HG02610 (cell line): ENCODE measurements around the gene RGS10.
"Not testable (repeated sequence)": the region's sequence is repeated elsewhere in the genome, so short reads cannot be mapped to it uniquely, and the experiment has no call there.

ENCODE experiments used
- ATAC-seq: cut with Tn5 transposase; IDR thresholded peaks from one replicate; pipeline ENCODE4 v1.9.1; 2021; ENCODE audit warnings: mild to moderate bottlenecking, moderate library complexity; ENCODE audit not compliant: unreplicated experiment

RGS10 gene

DNA sequence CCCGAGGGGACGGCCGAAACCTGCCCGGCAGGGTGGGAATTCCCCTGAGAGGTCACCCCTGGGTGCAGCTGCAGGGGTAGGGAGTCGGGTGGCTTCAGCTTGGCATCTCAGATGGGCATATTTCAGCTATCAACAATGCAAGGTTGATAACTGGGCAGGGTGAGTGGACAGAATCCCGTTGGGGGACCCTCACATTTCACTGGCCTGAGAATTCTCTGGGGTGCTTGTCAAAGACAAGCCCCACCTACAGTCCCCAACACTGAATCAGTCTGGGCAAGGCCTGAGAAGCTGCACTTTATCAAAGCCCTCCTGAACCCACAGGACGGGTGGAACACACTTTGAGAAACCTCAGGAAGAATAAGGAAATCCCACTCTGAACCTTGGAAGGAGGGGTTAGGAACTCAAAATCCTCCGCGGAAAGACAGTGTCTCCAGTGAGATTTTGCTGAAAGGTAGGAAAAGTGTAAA is 3.1 kb downstream of the RGS10 start:
- no peak for ATAC-seq

DNA sequence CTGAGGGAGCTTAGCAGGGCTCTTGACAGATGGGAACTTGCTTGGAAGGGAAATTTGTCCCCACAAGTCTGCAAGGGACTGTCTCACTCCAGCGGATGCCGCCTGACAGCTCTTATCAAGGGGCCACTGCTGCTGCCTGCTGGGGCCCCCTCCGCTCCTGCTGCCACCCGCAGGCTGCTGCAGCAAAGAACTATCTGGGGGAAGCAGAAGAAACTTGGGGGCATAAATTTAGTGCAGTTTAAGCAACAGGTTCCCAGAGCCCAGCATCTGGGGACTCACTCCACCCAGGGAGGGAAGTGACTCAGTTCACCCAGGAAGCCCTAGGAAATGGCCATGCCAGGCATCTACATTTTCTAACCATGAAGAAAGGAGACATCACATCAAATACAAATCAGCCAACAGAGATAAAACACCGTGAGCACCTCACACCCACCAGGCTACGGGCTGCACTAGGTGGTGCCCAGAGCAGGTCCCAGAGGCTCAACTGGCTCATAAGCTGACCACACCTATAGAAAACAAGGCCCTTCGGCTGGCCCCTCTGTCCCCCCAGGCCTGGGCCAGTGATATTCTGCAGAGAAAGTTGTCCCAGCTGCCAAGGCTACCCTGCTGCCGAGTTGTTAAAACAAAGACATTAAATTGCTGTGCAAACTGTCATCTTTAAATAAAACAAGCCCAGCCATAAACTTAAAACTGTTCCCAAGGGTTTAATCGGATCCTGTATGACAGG is 3.7 kb downstream of the RGS10 start:
- no peak for ATAC-seq

DNA sequence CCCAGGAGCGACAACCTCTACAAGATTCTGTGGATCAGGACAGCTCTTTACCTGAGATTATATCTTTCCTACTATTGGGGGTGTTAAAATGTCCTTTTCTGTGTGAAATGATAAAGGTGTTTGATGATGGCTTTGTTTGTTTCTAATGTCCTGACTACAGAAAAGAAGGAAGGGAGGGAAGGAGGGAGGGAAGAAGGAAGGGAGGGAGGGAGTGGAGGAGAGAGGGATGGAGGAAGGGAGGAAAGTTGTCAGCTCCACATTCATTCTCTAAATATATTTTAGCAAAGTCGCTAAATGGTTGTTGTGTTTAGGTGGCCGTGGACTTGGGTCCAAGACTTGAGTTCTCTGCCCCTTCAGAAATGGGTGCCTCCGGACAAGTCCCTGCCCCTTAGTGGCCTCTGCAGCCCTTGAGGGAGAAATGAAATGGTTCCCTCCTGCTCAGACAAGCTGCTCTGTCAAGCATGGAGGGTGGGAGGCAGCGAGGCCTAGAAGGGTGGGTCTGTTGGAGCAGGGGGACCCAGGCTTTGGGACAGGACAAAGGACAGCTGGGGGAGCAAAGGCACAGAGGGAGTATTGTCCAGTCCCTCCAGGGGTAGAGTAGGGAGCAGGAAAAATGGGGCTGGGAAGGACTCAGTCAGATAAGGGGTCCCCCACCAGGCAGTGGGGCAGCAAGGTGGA is 4.4 kb downstream of the RGS10 start:
- ATAC-seq = no peak

DNA sequence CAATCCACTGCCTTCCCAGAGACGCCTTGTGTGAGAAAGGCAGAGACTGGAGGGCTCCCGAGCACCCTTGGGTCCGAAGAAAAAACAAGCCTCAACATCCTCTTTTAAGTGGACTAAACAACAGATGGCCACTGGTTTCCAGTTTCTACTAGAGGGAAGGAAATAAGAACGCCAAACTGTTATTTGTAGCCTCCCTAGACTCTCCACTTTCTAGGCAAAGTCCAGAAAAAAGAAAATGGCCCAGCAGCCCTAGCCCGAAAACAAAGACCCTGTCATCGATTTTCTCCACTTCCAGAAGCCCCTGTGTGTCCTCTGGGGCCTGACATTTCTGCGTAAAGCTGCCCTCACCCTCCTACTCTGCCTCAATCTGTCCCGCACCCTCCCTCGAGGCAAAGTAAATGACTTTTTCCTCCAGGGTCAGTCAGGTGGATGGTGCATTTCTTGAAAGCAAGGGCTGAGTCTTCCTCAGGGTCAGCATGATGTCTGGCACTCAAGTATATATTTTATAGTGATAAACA is 6.0 kb downstream of the RGS10 start:
- ATAC-seq = no peak

DNA sequence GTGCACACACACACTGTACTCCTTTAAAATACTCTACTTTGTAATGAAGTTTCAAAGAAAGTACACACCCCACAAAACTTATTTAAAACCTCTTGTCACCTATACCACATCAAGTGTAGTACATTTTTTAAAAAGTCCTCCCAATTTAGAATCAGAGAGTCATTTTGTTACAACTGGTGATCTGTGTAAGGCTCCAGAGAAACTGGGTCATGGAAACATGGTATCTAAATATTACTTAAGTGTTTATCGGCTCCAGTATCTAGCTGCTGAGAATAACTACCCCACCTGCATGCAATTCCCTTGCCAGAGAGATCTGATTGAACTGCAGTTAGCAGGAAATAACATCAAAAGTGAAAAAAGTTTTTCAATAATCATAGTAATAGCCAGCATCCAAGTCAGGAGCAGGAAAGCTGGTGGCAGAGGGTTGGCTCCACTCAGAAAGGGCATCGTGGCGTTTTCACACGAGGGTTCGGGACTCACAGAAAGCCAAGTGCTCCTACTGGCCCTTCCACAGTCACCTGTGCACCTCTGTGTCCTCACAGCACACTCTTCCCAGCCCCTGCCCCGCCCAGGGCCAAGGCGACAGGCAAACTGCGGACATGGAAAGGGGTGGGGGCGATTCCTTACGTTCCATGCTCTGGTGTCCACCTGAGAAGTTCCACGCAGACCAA is 6.5 kb downstream of the RGS10 start:
- ATAC-seq = no peak

DNA sequence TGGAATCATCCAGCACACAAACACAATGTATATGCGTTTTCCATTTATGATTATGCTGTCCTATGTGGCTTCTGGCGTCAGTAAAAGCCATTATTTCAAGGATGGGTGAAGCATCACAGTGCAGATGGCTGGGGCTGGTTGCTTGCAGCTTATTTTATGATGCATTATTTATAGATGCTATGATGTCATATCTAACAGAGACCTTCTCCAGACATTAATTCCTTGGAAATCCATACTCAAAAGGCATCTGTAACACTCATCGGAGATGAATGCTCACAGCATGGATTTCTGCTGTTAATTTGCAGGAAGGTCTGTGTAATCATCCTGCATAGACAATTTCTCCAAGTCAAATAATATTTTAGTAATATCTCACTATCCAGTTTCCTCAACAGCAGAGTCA is 7.2 kb downstream of the RGS10 start:
- ATAC-seq = no peak

DNA sequence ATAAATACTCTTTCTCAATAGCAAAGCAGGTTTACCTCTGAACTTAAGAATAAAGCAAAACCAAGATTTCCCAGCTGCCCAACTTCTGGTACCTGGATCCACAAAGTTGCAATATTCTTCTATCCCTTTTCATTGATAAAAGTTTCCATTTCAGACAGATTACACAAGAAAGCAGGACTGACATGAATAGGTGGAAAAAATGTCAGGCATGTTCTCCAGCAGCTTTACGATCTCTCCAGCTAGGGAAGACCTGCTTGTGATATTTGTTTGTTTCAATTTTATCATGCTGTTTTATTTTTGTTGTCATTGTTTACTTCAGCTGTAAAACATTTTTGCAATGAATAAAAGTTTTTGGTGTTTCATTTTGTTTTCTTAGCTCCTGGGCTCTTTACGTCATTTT is 9.0 kb downstream of the RGS10 start:
- no peak for ATAC-seq

DNA sequence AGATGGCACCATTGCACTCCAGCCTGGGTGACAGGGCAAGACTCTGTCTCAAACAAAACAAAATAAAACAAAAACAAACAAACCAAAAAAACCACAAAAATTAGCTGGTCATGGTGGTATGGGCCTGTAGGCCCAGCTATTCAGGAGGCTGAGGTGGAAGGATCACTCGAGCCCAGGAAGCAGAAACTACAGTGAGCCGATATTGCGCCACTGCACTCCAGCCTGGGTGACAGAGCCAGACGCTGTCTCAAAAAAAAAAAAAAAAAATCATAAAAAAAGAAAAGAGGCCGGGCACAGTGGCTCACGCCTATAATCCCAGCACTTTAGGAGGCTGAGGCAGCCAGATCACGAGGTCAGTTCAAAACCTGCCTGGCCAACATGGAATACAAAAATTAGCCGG is 9.7 kb downstream of the RGS10 start:
- ATAC-seq = not testable (repeated sequence)

DNA sequence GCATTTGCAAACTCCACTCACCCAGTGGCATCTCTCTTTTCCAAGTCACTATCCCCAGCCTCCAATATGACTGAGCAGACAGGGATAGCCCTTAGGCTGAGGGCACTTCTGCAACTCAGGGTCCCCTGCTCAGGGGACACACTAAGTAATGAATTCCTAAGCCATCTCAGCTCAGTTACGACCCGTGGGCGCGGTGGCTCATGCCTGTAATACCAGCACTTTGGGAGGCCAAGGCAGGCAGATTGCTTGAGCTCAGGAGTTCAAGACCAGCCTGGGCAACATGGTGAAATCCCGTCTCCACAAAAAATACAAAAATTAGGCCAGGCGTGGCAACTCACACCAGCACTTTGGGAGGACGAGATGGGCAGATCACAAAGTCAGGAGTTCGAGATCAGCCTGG is 10.3 kb downstream of the RGS10 start:
- ATAC-seq = not testable (repeated sequence)

DNA sequence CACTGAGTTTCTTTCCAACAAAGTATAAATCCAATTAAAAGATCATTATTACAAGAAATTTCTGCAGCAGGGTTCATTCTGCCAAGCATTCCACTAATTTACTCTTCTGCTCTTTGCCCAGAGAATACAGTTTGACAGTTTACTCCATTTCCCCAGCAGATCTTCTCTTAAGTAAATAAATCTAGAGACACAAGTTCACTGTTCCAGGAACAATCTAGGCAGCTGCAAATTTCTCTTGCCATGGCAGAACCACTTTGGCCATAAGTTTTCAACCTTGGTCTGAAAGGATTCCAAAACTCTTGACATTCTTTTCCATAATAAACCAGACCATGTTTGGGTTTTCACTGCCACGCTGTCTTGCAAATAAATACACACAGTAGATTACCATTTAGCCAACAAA is 11.5 kb downstream of the RGS10 start:
- ATAC-seq = no peak

DNA sequence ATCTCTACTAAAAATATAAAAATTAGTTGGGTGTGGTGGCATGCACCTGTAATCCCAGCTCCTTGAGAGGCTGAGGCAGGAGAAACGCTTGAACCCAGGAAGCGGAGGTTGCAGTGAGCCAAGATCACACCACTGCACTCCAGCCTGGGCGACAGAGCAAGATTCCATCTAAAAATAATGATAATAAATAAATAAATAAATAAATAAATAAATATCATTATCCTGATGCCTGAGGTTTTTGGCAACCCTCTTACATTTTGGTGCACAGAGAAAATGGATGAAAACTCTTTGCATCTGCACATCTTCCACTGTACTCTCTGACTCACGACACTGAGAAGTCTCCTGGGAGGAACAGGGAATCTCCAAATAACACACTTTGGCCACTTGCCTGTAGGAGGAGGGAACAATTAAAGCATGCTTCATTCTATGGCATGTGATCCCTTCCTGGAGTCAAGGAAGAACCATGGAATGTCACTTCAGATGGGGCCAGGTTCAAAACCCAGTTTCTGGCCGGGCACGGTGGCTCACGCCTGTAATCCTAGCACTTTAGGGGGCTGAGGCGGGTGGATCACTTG is 13.8 kb downstream of the RGS10 start:
- ATAC-seq = not testable (repeated sequence)

DNA sequence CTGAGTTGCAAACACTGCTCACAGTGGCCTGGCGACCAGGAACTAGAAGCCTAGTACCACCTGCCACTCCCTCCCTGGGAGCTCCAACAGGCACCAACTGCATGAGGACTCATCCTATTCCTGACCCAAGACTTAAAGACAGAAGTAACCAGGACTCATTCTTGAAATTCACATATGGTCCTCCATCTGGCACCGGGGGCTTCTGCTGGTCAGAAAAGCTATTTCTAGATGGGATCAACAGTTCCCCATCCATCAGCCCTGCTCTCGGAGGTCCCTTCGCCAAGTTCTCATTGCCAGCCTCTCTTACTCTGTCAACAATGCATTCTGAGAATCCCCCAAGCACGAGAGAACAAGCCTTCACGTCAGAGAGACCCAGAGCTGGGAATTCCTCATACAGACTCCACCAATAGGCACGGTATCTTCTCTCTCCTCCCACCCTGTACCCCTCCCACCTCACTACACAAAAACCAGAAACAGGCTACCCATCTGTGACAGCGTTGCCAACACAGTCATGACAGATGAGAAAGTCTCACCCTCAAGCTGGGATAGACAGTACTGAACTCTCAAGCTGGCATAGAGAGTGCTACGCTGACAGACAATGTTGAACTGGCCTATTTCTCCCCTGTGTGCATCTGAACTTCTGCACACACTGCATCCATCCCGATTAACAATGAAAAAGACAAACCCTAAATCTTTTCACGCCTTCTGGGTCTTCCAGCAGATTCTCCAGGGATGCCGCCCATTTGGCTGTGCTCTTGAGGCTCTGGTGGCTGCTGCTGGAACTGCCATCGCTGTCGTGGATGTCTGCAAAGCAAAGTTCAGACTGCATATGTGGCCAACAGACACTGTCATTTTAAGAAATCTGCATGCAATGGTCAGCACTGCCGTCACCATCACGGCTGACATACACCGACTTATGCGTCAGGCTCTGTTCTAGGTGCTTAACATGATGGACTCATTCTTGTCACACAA is 15.6 kb downstream of the RGS10 start:
- no peak for ATAC-seq

DNA sequence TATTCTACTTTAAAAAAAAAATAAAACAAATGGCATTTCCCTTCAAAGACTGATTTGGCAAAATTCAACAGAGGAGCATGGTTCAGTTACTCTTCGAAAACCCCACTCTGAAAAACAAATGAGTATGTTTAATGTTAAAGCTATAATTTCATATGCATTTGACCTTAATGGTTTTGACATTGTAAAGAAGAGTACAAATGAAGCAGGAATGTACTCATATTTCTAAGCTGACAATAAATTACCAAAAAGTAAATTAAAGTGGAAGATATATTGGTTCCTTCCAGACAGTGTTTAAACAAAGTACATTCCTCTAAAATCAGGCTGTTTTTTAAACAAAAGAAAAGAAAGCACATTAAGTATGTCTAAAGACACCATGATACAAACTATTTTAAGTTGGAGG is 16.4 kb downstream of the RGS10 start:
- ATAC-seq = no peak

DNA sequence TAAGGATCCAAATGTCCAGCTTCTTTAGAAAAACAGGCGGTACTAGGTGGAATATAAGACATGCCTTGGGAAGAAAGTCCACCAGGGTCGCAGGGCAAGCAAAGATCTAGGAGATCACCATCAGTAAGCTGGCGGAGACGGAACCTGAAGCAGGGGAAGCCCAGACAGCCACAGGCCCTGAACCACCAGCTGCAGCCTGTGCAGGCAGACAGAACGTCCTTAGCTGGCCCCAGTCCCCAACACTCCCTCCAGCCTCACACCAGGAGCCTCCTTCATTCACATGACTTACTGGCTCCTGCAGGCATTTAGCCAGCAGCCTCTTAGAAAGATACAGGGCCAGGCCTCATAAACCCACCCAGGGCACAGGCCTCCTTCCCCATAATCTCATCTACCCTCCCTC is 17.4 kb downstream of the RGS10 start:
- no peak for ATAC-seq

DNA sequence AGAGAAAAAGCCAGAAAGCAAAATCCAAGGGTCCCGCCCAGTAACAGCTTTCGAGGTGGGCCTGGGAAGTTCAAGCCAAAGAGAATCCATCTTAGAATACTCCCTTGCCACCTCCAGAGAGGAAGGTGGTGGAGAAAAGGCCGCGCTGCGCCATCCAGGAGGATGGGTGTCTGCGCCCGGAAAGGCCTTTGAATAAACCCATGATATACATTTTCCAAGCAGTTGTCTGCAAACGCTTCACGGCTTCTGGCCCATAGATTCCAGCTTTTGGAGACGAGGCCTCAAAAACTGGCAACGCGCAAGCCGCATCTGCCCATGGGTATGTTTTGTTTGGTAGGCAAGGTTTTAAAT is 17.8 kb downstream of the RGS10 start:
- ATAC-seq = no peak

DNA sequence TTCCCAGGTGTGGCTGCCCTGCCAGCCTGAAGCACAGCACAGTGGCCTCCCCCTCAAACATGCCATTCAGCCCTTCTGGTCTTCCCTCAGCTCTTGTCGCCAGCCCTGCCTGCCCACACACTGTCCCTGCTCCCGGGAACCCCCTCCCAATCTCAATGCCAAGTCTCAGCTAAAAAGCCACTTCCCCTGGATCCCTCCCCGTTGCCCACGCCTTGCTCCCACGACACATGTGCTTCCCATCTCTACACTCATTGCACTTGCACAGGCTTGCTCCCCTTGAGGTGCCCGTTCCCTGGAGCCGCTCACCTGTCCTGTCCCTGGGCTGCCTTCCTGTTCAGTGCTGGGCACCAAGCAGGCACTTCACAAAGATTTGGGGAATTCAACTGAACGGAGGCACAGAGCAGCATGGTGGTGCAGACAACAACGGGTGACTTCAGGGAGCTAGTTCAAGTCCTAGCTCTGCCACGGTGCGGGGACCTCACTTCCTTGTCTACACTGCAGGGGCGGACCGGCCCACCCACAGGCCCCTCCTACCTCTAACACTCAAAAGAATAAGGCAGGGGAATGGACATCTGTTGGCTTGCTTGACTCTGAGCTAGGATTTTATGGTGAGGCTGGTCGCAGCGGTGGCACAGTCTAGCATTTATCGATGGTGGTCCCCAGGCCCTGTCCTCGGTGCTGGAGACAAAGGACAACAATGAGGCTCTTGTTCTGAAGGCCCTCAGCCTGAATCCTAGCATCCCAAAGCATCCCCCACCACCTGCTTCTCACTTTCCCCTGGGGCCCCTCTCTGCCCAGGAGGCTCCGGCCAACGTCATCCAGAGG is 18.4 kb downstream of the RGS10 start:
- no peak for ATAC-seq

DNA sequence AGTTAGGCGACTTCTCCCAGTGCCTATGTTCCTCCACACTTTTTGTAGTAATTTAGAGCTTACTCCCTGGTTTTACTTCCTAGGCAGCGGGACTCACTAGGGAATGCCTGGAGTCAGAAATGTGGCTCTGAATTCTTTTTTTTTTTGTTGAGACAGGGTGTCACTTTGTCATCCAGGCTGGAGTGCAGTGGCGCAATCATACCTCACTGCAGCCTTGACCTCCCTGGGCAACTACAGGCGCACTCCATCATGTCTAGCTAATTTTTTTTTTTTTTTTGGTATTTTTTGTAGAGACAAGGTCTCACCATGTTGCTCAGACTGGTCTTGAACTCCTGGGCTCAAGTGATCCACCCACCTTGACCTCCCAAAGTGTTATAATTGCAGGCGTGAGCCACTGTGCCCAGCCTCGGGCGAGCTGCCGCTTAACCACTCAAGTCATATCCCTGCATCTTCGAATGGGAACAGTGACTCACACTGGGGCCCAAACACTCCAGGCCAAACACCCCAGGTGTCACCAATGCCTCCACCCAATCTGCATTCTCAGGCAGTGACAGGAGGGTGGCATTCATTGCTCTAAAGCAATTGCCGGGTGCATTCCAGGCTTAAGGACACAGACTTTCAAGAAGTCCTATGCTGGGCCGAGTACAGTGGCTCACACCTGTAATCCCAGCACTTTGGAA is 19.6 kb downstream of the RGS10 start:
- no peak for ATAC-seq

DNA sequence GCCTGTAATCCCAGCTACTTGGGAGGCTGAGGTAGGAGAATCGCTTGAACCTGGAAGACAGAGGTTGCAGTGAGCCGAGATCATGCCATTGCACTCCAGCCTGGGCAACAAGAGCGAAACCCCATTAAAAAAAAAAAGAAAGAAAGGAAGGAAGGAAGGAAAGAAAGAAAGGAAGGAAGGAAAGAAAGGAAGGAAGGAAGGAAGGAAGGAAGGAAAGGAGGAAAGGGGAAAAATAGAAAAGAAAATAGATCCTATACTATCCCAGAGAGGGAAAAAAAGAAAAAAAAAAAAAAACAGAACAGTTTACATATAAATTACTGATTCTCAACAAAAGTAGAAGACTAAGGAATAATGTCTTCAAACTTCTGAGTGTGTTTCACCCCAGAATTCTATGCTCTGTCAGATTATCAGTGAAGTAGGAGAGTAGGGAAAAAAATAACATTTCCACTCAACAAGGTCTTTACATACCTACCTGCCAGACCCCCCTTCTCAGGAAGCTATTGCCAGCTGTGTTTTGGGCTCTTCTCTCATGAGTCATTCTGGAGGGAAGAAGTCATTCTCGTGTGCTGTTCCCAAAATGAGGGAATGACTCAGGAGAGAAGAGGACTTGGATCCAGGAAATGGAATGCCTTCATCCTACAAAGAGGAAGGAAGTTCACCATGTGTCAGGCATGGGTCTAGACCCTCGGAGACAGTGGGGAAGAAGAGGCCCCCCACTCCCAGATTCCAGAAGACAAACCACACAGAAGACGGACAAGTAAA is 20.9 kb downstream of the RGS10 start:
- no peak for ATAC-seq
